ENCODE measurements around the gene SIM1.

DNA sequence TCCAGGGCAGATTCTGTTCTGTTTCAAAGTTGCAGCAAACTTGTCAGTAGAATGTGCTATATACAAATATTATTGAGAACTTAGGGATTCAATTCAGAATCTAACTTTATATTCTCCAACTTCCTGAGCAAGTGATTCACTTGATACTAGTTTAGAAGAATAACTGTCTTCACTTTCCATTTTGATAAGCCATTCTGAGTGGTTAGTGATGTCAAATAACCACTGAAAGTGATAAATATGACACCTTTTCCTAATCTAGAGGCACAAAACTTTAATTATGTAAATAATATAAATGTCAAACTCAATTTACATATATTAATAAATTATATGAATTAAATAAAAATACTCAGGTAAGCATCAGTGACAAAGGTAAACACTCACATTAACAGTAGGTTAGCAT is 20.5 kb upstream of the SIM1 start:
- TF ChIP-seq, protein P1, sequence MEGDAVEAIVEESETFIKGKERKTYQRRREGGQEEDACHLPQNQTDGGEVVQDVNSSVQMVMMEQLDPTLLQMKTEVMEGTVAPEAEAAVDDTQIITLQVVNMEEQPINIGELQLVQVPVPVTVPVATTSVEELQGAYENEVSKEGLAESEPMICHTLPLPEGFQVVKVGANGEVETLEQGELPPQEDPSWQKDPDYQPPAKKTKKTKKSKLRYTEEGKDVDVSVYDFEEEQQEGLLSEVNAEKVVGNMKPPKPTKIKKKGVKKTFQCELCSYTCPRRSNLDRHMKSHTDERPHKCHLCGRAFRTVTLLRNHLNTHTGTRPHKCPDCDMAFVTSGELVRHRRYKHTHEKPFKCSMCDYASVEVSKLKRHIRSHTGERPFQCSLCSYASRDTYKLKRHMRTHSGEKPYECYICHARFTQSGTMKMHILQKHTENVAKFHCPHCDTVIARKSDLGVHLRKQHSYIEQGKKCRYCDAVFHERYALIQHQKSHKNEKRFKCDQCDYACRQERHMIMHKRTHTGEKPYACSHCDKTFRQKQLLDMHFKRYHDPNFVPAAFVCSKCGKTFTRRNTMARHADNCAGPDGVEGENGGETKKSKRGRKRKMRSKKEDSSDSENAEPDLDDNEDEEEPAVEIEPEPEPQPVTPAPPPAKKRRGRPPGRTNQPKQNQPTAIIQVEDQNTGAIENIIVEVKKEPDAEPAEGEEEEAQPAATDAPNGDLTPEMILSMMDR (conservative IDR thresholded peaks at IDR 0.05; ENCODE audit: low read length): no peak
- no peak for TF ChIP-seq EZH2phosphoT487 (IDR thresholded peaks at IDR 0.05; ENCODE audit: borderline replicate concordance)
